Brain microvascular endothelial cell (primary cell): ENCODE data around the gene SNX6.

ENCODE experiments used
- DNase-seq: peaks from one replicate; pipeline ENCODE4 v3.0.0-alpha.2; 2020
- H3K27ac ChIP-seq: fragments of 250-450 bp; sonication (Bioruptor Pico); 2 replicates; pipeline ENCODE4 v1.5.1; 2020; ENCODE audit warnings: mild to moderate bottlenecking, moderate library complexity
- H3K27me3 ChIP-seq: fragments of 250-450 bp; sonication (Bioruptor Pico); replicated peaks from 2 replicates; pipeline ENCODE4 v1.5.1; 2020; ENCODE audit warnings: mild to moderate bottlenecking
- H3K36me3 ChIP-seq: fragments of 250-450 bp; sonication (Bioruptor Pico); replicated peaks from 2 replicates; pipeline ENCODE4 v1.5.1; 2020; ENCODE audit warnings: mild to moderate bottlenecking
- H3K4me3 ChIP-seq: 2 replicates; pipeline ENCODE4 v1.5.1; 2011; ENCODE audit warnings: low read depth, mild to moderate bottlenecking, control low read depth, low read length, moderate library complexity
- CTCF ChIP-seq: IDR thresholded peaks from 2 replicates; pipeline ENCODE4 v1.5.1; 2011; ENCODE audit warnings: low read depth, mild to moderate bottlenecking, moderate library complexity, low read length, control low read depth, inconsistent platforms; ENCODE audit errors: missing control alignments
- in situ Hi-C: cut with HindIII; loops from 2 replicates; pipeline ENCODE4 v1.10.0; 2017; ENCODE audit warnings: low sequenced_read_pairs, low pct_ligation_motif_present

The SNX6 gene

DNA sequence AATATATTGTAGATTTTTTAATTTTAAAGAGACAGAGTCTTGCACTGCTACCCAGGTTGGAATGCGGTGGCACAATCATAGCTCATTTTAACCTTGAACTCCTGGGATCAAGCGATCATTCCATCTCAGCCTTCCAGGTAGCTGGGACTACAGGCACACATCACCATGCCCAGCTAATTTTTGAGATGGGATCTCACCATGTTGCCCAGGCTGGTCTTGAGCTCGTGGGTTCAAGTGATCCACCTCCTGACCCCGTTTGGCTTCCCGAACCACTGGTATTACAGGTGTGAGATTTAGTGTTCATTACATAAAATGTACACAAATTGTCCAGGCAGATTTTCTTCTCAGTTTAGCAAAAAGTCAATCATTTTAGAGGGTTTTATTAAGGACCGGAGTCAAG, 13.6 kb downstream of the SNX6 start:
- TF ChIP-seq CTCF, result no peak
- in situ Hi-C loops, result no loop called here
- no peak for DNase-seq
- H3K36me3 ChIP-seq, result peaks cover 31% of the 10 kb centered on the region
- no peak overlapping the region for H3K27ac ChIP-seq
- no peak overlapping the region for H3K4me3 ChIP-seq
- no peaks in the 10 kb centered on the region for H3K27me3 ChIP-seq

DNA sequence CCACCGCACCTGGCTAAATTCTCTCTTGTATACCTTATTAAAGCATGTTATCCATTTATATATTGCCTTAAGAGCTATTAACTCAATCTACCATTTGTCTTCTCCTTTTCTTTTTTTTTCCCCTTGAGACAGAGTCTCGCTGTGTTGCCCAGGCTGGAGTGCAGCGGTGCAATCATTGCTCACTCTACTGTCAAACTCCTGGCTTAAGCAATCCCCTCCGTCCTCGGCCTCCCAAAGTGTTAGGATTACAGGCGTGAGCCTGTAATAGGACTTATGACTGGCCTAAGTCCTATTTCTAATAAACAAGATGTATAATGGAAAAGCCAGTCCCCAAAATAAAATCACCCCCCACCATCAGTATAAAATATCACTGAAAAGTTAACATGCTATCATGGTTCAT, 14.4 kb downstream of the SNX6 start:
- H3K36me3 ChIP-seq, result peaks cover 30% of the 10 kb centered on the region
- H3K27me3 ChIP-seq, result no peaks in the 10 kb centered on the region
- H3K27ac ChIP-seq, result no peak overlapping the region
- no peak overlapping the region for H3K4me3 ChIP-seq
- no peak for TF ChIP-seq CTCF
- no peak for DNase-seq
- in situ Hi-C loops, result no loop called here

- TF ChIP-seq CTCF, result no peak
- Histone ChIP-seq H3K27ac (no peak overlapping the region), H3K4me3 (no peak overlapping the region), H3K36me3 (peaks cover 24% of the 10 kb centered on the region), H3K27me3 (no peaks in the 10 kb centered on the region)
- in situ Hi-C loops, result no loop called here
- DNase-seq, result no peak
Observed at GRCh38 chr14:34614638-34615037, 15.3 kb downstream of the SNX6 start.

DNA sequence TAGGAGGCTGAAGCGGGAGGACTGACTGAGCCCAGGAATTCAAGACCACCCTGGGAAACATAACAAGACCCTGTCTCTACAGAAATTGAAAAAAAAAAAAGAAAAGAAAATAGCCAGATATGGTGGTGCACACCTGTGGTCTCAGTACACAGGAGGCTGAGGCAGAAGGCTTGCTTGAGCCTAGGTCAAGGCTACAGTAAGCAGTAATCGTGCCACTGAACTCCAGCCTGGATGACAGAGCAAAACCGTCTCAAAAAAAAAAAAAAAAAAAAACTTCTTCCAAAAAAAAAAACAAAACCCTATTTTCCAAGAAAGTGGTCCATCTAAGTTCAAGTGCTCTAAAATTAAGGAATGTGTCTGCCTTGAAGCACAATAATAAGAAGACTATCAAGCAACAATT, 19.8 kb downstream of the SNX6 start:
- TF ChIP-seq CTCF, result no peak
- Histone ChIP-seq H3K36me3 (peaks cover 45% of the 10 kb centered on the region), H3K27ac (no peak overlapping the region), H3K27me3 (no peaks in the 10 kb centered on the region), H3K4me3 (no peak overlapping the region)
- DNase-seq, result no peak
- in situ Hi-C loops, result no loop called here

- in situ Hi-C loops, result no loop called here
- no peak for TF ChIP-seq CTCF
- Histone ChIP-seq H3K36me3 (peaks cover 74% of the 10 kb centered on the region), H3K27me3 (no peaks in the 10 kb centered on the region), H3K4me3 (no peak overlapping the region), H3K27ac (no peak overlapping the region)
- no peak for DNase-seq
Observed at GRCh38 chr14:34605461-34605860, 24.5 kb downstream of the SNX6 start.

GRCh38 chr14:34604995-34605394, 25.0 kb downstream of the SNX6 start:
- in situ Hi-C loops, result no loop called here
- no peak for DNase-seq
- H3K36me3 ChIP-seq, result peaks cover 79% of the 10 kb centered on the region

More at GRCh38 chr14:34604995-34605394, 25.0 kb downstream of the SNX6 start:
- Histone ChIP-seq H3K4me3 (no peak overlapping the region), H3K27me3 (no peaks in the 10 kb centered on the region), H3K27ac (no peak overlapping the region)
- TF ChIP-seq CTCF, result no peak
